ENCODE data around the gene DBNDD1. TPM values are rescaled to one million over a fixed set of nuclear protein-coding genes. Genes with fewer than 3 reads are reported as not detected.

The DBNDD1 gene
- total RNA-seq, 1 donor from 2014 or later = 24.0 TPM

DNA sequence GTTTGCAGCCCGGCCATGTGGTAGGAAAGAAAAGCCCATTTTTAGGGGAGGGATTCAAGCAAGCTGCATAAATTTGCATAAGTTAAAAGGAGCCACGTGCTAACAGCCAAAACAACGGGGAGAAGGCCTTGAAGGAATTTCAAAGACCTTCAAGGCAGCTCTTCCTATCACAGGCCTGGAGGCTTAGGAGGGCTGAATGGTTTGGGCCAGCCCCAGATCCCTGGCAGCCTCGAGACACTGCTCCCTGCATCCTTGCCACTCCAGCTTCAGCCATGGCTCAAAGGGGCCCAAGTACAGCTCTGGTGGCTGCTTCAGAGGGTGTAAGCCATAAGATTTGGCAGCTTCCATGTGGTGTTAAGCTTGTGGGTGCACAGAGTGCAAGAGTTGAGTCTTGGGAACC, 35.3 kb upstream of the DBNDD1 start:
- no peaks in the 10 kb centered on the region for H3K79me2 ChIP-seq (ENCODE audit: insufficient read depth, low read length)
- TF ChIP-seq EZH2 (IDR thresholded peaks at IDR 0.05; ENCODE audit: insufficient read depth, low read length) = no peak
- TF ChIP-seq, protein P1, sequence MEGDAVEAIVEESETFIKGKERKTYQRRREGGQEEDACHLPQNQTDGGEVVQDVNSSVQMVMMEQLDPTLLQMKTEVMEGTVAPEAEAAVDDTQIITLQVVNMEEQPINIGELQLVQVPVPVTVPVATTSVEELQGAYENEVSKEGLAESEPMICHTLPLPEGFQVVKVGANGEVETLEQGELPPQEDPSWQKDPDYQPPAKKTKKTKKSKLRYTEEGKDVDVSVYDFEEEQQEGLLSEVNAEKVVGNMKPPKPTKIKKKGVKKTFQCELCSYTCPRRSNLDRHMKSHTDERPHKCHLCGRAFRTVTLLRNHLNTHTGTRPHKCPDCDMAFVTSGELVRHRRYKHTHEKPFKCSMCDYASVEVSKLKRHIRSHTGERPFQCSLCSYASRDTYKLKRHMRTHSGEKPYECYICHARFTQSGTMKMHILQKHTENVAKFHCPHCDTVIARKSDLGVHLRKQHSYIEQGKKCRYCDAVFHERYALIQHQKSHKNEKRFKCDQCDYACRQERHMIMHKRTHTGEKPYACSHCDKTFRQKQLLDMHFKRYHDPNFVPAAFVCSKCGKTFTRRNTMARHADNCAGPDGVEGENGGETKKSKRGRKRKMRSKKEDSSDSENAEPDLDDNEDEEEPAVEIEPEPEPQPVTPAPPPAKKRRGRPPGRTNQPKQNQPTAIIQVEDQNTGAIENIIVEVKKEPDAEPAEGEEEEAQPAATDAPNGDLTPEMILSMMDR (IDR thresholded peaks at IDR 0.05; ENCODE audit: insufficient read depth, low read depth, low read length) = no peak
- H3K4me2 ChIP-seq (ENCODE audit: low read length) = no peak overlapping the region
- peaks cover 11% of the 10 kb centered on the region for H3K4me1 ChIP-seq (ENCODE audit: insufficient read depth, low read length)
- peaks cover 1% of the 10 kb centered on the region for H3K27me3 ChIP-seq (ENCODE audit: insufficient read depth, low read length)
- H3K27ac ChIP-seq (ENCODE audit: low read depth, low read length) = no peak overlapping the region
- Mint-ChIP-seq H3K27ac (ENCODE audit: unreplicated experiment) (no peak overlapping the region), H3K4me1 (ENCODE audit: low read depth, unreplicated experiment) (peaks cover 13% of the 10 kb centered on the region), H3K36me3 (ENCODE audit: low read depth, unreplicated experiment) (peaks cover 6% of the 10 kb centered on the region), H3K9me3 (ENCODE audit: unreplicated experiment) (peaks cover 33% of the 10 kb centered on the region), H3K4me3 (ENCODE audit: unreplicated experiment) (no peak overlapping the region), H3K27me3 (ENCODE audit: low read depth, unreplicated experiment) (peaks cover 8% of the 10 kb centered on the region)
- peaks cover 13% of the 10 kb centered on the region for H3K9me3 ChIP-seq (ENCODE audit: insufficient read depth, low read depth, low read length)
- H4K20me1 ChIP-seq (ENCODE audit: insufficient read depth, low read length) = no peaks in the 10 kb centered on the region
- no peak overlapping the region for H2AFZ ChIP-seq (ENCODE audit: low read depth, low read length)
- DNase-seq (ENCODE audit: low read depth) (no peak), FAIRE-seq (no peak)
- H3K9ac ChIP-seq (ENCODE audit: low read length) = no peak overlapping the region
- no peaks in the 10 kb centered on the region for H3K36me3 ChIP-seq (ENCODE audit: insufficient read depth, low read length)
- no peak overlapping the region for H3K4me3 ChIP-seq (ENCODE audit: insufficient read depth, low read depth, low read length)

DNA sequence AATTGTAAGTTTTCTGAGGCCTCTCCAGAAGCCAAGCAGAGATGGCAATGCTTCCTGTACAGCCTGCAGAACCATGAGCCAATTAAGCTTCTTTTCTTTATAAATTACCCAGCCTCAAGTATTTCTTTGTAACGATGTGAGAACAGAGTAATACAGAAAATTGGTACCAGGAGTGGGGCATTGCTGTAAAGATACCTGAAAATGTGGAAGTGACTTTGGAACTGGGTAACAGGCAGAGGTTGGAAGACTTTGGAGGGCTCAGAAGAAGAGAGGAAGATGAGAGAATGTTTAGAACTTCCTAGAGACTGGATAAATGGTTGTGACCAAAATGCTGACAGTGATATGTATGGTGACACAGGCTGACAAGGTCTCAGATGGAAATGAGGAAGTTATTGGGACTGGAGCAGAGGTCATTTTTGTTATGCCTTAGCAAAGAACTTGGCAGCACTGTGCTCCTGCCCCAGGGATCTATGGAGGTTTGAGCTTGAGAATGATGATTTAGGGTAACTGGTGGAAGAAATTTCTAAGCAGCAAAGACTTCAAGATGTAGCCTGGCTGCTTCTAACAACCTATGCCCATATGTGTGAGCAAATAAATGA, 34.7 kb upstream of the DBNDD1 start:
- Mint-ChIP-seq H3K36me3 (ENCODE audit: low read depth, unreplicated experiment) (peaks cover 6% of the 10 kb centered on the region), H3K4me1 (ENCODE audit: low read depth, unreplicated experiment) (peaks cover 13% of the 10 kb centered on the region), H3K27me3 (ENCODE audit: low read depth, unreplicated experiment) (peaks cover 8% of the 10 kb centered on the region), H3K4me3 (ENCODE audit: unreplicated experiment) (no peak overlapping the region), H3K9me3 (ENCODE audit: unreplicated experiment) (peaks cover 33% of the 10 kb centered on the region), H3K27ac (ENCODE audit: unreplicated experiment) (no peak overlapping the region)
- Histone ChIP-seq H3K9me3 (ENCODE audit: insufficient read depth, low read depth, low read length) (peaks cover 13% of the 10 kb centered on the region), H3K27me3 (ENCODE audit: insufficient read depth, low read length) (no peaks in the 10 kb centered on the region), H3K4me3 (ENCODE audit: insufficient read depth, low read depth, low read length) (no peak overlapping the region), H3K4me1 (ENCODE audit: insufficient read depth, low read length) (peaks cover 11% of the 10 kb centered on the region), H3K9ac (ENCODE audit: low read length) (no peak overlapping the region), H2AFZ (ENCODE audit: low read depth, low read length) (no peak overlapping the region), H3K4me2 (ENCODE audit: low read length) (no peak overlapping the region), H3K36me3 (ENCODE audit: insufficient read depth, low read length) (no peaks in the 10 kb centered on the region), H3K27ac (ENCODE audit: low read depth, low read length) (no peak overlapping the region), H3K79me2 (ENCODE audit: insufficient read depth, low read length) (no peaks in the 10 kb centered on the region), H4K20me1 (ENCODE audit: insufficient read depth, low read length) (no peaks in the 10 kb centered on the region)
- FAIRE-seq (no peak), DNase-seq (ENCODE audit: low read depth) (no peak)
- no peak for TF ChIP-seq EZH2 (IDR thresholded peaks at IDR 0.05; ENCODE audit: insufficient read depth, low read length)
- TF ChIP-seq, protein P1 (IDR thresholded peaks at IDR 0.05; ENCODE audit: insufficient read depth, low read depth, low read length) = no peak

DNA sequence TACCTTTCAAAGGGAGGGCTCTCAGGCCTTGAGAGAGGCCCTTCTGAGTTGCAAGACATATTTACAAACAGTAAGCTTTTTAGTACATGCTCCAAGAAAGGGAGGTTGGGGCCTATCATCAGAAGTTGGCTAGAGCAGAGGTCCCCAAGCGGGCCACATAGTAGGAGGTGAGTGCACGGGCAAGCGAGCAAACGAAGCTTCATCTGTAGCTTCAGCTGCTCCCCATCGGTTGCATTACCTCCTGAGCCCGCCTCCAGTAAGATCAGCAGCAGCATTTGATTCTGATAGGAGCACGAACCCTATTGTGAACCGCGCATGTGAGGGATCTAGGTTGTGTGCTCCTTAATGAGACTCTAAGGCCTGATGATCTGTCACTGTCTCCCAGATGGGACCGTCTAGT, 31.7 kb upstream of the DBNDD1 start:
- no peaks in the 10 kb centered on the region for H3K4me1 Mint-ChIP-seq (ENCODE audit: low read depth, unreplicated experiment)
- FAIRE-seq = no peak

More for the DNA sequence above, 31.7 kb upstream of the DBNDD1 start:
- no peak overlapping the region for H3K4me3 ChIP-seq (ENCODE audit: insufficient read depth, low read depth, low read length)
- DNase-seq (ENCODE audit: low read depth) = no peak
- H4K20me1 ChIP-seq (ENCODE audit: insufficient read depth, low read length) = no peaks in the 10 kb centered on the region
- no peak overlapping the region for H3K27ac ChIP-seq (ENCODE audit: low read depth, low read length)
- H3K36me3 ChIP-seq (ENCODE audit: insufficient read depth, low read length) = no peaks in the 10 kb centered on the region
- no peak overlapping the region for H2AFZ ChIP-seq (ENCODE audit: low read depth, low read length)
- H3K9ac ChIP-seq (ENCODE audit: low read length) = no peak overlapping the region
- peaks cover 3% of the 10 kb centered on the region for H3K27me3 ChIP-seq (ENCODE audit: insufficient read depth, low read length)
- H3K4me2 ChIP-seq (ENCODE audit: low read length) = no peak overlapping the region
- Mint-ChIP-seq H3K27me3 (ENCODE audit: low read depth, unreplicated experiment) (peaks cover 12% of the 10 kb centered on the region), H3K9me3 (ENCODE audit: unreplicated experiment) (peaks cover 29% of the 10 kb centered on the region), H3K36me3 (ENCODE audit: low read depth, unreplicated experiment) (peaks cover 6% of the 10 kb centered on the region), H3K4me3 (ENCODE audit: unreplicated experiment) (no peak overlapping the region), H3K27ac (ENCODE audit: unreplicated experiment) (no peak overlapping the region)
- no peak for TF ChIP-seq EZH2 (IDR thresholded peaks at IDR 0.05; ENCODE audit: insufficient read depth, low read length)
- TF ChIP-seq, protein P1 (IDR thresholded peaks at IDR 0.05; ENCODE audit: insufficient read depth, low read depth, low read length) = no peak
- H3K4me1 ChIP-seq (ENCODE audit: insufficient read depth, low read length) = peaks cover 9% of the 10 kb centered on the region
- peaks cover 13% of the 10 kb centered on the region for H3K9me3 ChIP-seq (ENCODE audit: insufficient read depth, low read depth, low read length)
- no peaks in the 10 kb centered on the region for H3K79me2 ChIP-seq (ENCODE audit: insufficient read depth, low read length)
